ENCODE results near the gene LPCAT2. TPM values are rescaled to one million over a fixed set of nuclear protein-coding genes. Genes with fewer than 3 reads are reported as not detected.

Gene LPCAT2
- total and polyA plus RNA-seq, 4 donors, result 0.96 to 4.2 (median 2.7) TPM

DNA sequence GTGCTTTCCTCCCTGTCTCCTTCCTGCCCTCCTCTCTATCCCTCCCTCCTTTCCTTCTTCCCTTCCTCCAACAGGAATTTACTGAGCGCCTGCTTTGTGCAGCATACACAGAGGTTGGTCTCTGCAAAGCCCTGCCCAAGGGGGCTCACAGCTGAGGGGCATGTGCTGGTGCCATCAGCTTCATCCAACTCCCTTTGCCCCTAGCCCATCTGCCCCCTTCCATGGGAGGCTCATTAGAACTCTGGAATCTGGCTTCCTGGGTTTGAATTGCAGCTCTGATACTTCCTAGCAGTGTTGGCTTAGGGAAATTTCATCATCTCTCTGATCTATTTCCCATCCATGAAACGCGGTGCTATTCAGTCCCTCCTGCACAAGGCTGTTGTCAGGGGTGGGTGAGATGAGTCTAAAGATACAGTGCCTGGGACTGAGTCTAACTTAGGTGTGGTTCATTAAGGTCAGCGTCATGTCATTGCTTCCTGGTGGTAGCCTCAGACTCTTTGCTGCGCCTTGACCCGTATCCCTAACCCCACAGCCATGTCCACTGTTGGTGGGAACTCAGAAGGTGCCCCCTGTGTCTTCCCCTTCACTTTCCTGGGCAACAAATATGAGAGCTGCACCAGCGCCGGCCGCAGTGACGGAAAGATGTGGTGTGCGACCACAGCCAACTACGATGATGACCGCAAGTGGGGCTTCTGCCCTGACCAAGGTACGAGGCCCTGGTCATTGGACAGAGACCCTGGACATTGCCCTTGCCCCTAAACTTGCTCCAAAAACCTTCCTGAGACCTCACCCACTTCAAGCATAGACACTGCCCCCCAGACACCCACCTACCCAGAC is 19.5 kb upstream of the LPCAT2 start:
- H3K36me3 ChIP-seq (ENCODE audit: control insufficient read depth in 4 of 4, insufficient read depth in 3 of 4, low read depth in 1 of 4, low read length in 3 of 4), result peaks cover 0 to 1% (median 0%) of the 10 kb centered on the region in 4 donors
- no peaks in the 10 kb centered on the region for H3K9me3 ChIP-seq (ENCODE audit: control insufficient read depth in 4 of 4, low read length in 3 of 4)
- H3K4me3 ChIP-seq (ENCODE audit: low read depth in 1 of 3, low read length in 3 of 3), result no peak overlapping the region
- TF ChIP-seq RAD21 (IDR thresholded peaks at IDR 0.05) (no peak), JUND (IDR thresholded peaks at IDR 0.05) (no peak), HNF4G (IDR thresholded peaks at IDR 0.05) (no peak), SP1 (IDR thresholded peaks at IDR 0.05) (no peak), NR2F2 (IDR thresholded peaks at IDR 0.05) (no peak), RXRA (IDR thresholded peaks at IDR 0.05) (no peak), TAF1 (conservative IDR thresholded peaks at IDR 0.05) (no peak)
- TF ChIP-seq, protein P1, sequence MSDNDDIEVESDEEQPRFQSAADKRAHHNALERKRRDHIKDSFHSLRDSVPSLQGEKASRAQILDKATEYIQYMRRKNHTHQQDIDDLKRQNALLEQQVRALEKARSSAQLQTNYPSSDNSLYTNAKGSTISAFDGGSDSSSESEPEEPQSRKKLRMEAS (IDR thresholded peaks at IDR 0.05), result no peak
- TF ChIP-seq, protein P2, sequence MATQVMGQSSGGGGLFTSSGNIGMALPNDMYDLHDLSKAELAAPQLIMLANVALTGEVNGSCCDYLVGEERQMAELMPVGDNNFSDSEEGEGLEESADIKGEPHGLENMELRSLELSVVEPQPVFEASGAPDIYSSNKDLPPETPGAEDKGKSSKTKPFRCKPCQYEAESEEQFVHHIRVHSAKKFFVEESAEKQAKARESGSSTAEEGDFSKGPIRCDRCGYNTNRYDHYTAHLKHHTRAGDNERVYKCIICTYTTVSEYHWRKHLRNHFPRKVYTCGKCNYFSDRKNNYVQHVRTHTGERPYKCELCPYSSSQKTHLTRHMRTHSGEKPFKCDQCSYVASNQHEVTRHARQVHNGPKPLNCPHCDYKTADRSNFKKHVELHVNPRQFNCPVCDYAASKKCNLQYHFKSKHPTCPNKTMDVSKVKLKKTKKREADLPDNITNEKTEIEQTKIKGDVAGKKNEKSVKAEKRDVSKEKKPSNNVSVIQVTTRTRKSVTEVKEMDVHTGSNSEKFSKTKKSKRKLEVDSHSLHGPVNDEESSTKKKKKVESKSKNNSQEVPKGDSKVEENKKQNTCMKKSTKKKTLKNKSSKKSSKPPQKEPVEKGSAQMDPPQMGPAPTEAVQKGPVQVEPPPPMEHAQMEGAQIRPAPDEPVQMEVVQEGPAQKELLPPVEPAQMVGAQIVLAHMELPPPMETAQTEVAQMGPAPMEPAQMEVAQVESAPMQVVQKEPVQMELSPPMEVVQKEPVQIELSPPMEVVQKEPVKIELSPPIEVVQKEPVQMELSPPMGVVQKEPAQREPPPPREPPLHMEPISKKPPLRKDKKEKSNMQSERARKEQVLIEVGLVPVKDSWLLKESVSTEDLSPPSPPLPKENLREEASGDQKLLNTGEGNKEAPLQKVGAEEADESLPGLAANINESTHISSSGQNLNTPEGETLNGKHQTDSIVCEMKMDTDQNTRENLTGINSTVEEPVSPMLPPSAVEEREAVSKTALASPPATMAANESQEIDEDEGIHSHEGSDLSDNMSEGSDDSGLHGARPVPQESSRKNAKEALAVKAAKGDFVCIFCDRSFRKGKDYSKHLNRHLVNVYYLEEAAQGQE (IDR thresholded peaks at IDR 0.05), result no peak
- TF ChIP-seq, protein P3, sequence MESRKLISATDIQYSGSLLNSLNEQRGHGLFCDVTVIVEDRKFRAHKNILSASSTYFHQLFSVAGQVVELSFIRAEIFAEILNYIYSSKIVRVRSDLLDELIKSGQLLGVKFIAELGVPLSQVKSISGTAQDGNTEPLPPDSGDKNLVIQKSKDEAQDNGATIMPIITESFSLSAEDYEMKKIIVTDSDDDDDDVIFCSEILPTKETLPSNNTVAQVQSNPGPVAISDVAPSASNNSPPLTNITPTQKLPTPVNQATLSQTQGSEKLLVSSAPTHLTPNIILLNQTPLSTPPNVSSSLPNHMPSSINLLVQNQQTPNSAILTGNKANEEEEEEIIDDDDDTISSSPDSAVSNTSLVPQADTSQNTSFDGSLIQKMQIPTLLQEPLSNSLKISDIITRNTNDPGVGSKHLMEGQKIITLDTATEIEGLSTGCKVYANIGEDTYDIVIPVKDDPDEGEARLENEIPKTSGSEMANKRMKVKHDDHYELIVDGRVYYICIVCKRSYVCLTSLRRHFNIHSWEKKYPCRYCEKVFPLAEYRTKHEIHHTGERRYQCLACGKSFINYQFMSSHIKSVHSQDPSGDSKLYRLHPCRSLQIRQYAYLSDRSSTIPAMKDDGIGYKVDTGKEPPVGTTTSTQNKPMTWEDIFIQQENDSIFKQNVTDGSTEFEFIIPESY (IDR thresholded peaks at IDR 0.05), result no peak
- TF ChIP-seq, protein P4, sequence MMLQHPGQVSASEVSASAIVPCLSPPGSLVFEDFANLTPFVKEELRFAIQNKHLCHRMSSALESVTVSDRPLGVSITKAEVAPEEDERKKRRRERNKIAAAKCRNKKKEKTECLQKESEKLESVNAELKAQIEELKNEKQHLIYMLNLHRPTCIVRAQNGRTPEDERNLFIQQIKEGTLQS (IDR thresholded peaks at IDR 0.05), result no peak
- TF ChIP-seq, protein P5, sequence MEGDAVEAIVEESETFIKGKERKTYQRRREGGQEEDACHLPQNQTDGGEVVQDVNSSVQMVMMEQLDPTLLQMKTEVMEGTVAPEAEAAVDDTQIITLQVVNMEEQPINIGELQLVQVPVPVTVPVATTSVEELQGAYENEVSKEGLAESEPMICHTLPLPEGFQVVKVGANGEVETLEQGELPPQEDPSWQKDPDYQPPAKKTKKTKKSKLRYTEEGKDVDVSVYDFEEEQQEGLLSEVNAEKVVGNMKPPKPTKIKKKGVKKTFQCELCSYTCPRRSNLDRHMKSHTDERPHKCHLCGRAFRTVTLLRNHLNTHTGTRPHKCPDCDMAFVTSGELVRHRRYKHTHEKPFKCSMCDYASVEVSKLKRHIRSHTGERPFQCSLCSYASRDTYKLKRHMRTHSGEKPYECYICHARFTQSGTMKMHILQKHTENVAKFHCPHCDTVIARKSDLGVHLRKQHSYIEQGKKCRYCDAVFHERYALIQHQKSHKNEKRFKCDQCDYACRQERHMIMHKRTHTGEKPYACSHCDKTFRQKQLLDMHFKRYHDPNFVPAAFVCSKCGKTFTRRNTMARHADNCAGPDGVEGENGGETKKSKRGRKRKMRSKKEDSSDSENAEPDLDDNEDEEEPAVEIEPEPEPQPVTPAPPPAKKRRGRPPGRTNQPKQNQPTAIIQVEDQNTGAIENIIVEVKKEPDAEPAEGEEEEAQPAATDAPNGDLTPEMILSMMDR (IDR thresholded peaks at IDR 0.05; ENCODE audit: low read depth, low read length, missing input control), result no peak
- H3K9ac ChIP-seq (ENCODE audit: low read depth in 1 of 2, low read length in 2 of 2), result no peak overlapping the region
- no peak overlapping the region for H3K27ac ChIP-seq (ENCODE audit: low read depth in 1 of 2, low read length in 2 of 2)
- H3K27me3 ChIP-seq (ENCODE audit: control insufficient read depth in 4 of 4, insufficient read depth in 4 of 4, low read length in 3 of 4), result no peaks in the 10 kb centered on the region
- WGBS, result 92% methylated on average over 14 of the region's 14 CpGs
- no peak for DNase-seq (ENCODE audit: low spot score)
- no peaks in the 10 kb centered on the region for H3K4me1 ChIP-seq (ENCODE audit: control insufficient read depth in 4 of 4, insufficient read depth in 4 of 4, low read length in 3 of 4)

DNA sequence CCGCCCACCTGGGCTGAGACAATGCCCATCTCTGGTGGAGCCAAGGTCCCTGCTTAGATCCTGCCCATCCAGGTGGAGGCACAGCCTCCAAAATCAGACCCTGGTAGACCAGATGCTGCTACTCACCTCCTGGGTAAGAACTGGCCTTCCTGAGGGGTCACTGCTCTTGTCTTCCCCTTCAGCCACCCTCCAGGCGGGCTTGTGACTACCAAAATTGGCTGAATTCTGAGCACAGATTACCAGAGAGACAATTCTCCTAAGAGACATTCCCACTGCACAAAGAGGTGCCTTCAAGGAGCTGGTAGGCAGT is 19.0 kb upstream of the LPCAT2 start:
- DNase-seq (ENCODE audit: low spot score), result no peak
- 95% methylated on average over 2 of the region's 2 CpGs for WGBS
- no peaks in the 10 kb centered on the region for H3K9me3 ChIP-seq (ENCODE audit: control insufficient read depth in 4 of 4, low read length in 3 of 4)
- peaks cover 0 to 1% (median 0%) of the 10 kb centered on the region in 4 donors for H3K36me3 ChIP-seq (ENCODE audit: control insufficient read depth in 4 of 4, insufficient read depth in 3 of 4, low read depth in 1 of 4, low read length in 3 of 4)
- H3K27ac ChIP-seq (ENCODE audit: low read depth in 1 of 2, low read length in 2 of 2), result no peak overlapping the region
- no peaks in the 10 kb centered on the region for H3K27me3 ChIP-seq (ENCODE audit: control insufficient read depth in 4 of 4, insufficient read depth in 4 of 4, low read length in 3 of 4)
- H3K4me1 ChIP-seq (ENCODE audit: control insufficient read depth in 4 of 4, insufficient read depth in 4 of 4, low read length in 3 of 4), result no peaks in the 10 kb centered on the region
- no peak overlapping the region for H3K4me3 ChIP-seq (ENCODE audit: low read depth in 1 of 3, low read length in 3 of 3)
- H3K9ac ChIP-seq (ENCODE audit: low read depth in 1 of 2, low read length in 2 of 2), result no peak overlapping the region
- TF ChIP-seq YY1 (IDR thresholded peaks at IDR 0.05) (no peak), RAD21 (IDR thresholded peaks at IDR 0.05) (no peak), RXRA (IDR thresholded peaks at IDR 0.05) (no peak), NR2F2 (IDR thresholded peaks at IDR 0.05) (no peak)
- TF ChIP-seq, protein P1 (IDR thresholded peaks at IDR 0.05), result no peak
- TF ChIP-seq, protein P3 (IDR thresholded peaks at IDR 0.05), result no peak
- TF ChIP-seq, protein P2 (IDR thresholded peaks at IDR 0.05), result no peak

Measured in liver (tissue), 9 donors.